Large intestine (tissue), 3 donors: ENCODE data around the gene GRIA3. TPM values are rescaled to one million over a fixed set of nuclear protein-coding genes. Genes with fewer than 3 reads are reported as not detected.
A peak's percentile ranks its signal among the peaks of the same experiment; 100 is the strongest.

Source experiments
- DNase-seq, 2 donors: peaks; one replicate each; pipeline versions ENCODE4 v3.0.0 to v3.0.0-alpha.2; 2013
- H3K27ac ChIP-seq: one replicate; pipeline ENCODE4 v1.5.1; 2013; ENCODE audit warnings: low read length
- H3K27me3 ChIP-seq: 2 replicates; pipeline ENCODE4 v1.6.1; 2013; ENCODE audit warnings: low read length; ENCODE audit not compliant: control insufficient read depth, insufficient read depth
- H3K36me3 ChIP-seq: 2 replicates; pipeline ENCODE4 v1.6.1; 2013; ENCODE audit warnings: low read length; ENCODE audit not compliant: control insufficient read depth, insufficient read depth
- H3K4me1 ChIP-seq: one replicate; pipeline ENCODE4 v1.6.1; 2013; ENCODE audit warnings: low read length; ENCODE audit not compliant: control insufficient read depth, insufficient read depth
- H3K4me3 ChIP-seq: one replicate; pipeline ENCODE4 v1.5.1; 2013; ENCODE audit warnings: low read length
- H3K9me3 ChIP-seq: one replicate; pipeline ENCODE4 v1.6.1; 2013; ENCODE audit warnings: mild to moderate bottlenecking, low read depth, low read length, moderate library complexity; ENCODE audit not compliant: control insufficient read depth
- WGBS: methylation state at CpG from one replicate; pipeline ENCODE4 v1.1.5; 2013; ENCODE audit warnings: low lambda C conversion rate; ENCODE audit not compliant: insufficient coverage; 5-methylcytosine and 5-hydroxymethylcytosine counted together
- polyA plus RNA-seq: library from polyadenylated mRNA; unstranded; fragments of 120-200 nt; gene quantifications from one replicate; pipeline ENCODE4 v1.2.1, GENCODE V29; 2013

The GRIA3 gene
- polyA plus RNA-seq, 1 donor = 0.43 TPM

- H3K27ac ChIP-seq = no peak overlapping the region
- no CpG with 5 or more reads among the region's 1 CpG for WGBS
- H3K36me3 ChIP-seq = no peaks in the 10 kb centered on the region
- H3K4me3 ChIP-seq = no peak overlapping the region
- H3K9me3 ChIP-seq = peaks cover 5% of the 10 kb centered on the region
- H3K27me3 ChIP-seq = no peaks in the 10 kb centered on the region
- no peak for DNase-seq
- H3K4me1 ChIP-seq = no peaks in the 10 kb centered on the region
Measured at GRCh38 chrX:123392921-123393320, 208.8 kb downstream of the GRIA3 start.

DNA sequence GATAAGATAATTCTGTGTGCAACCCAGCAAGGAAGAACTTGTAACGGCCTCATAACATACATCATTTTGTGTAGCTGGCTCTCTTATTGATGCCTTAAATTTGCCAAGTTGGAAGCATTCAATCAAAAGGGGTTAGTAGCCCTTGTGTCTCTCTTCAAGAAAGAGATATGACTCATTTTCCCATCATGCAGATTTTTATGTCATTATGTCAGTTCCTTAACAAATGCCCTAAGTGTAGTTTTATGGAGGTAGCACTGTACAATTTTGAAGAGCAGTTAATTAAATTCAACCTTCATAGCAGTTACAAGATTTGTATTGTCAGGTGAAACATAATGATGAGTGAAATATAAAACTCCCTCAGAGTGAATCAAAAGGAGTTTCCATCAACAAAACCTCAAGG is 215.6 kb downstream of the GRIA3 start:
- DNase-seq = no peak
- no peaks in the 10 kb centered on the region for H3K9me3 ChIP-seq

DNA sequence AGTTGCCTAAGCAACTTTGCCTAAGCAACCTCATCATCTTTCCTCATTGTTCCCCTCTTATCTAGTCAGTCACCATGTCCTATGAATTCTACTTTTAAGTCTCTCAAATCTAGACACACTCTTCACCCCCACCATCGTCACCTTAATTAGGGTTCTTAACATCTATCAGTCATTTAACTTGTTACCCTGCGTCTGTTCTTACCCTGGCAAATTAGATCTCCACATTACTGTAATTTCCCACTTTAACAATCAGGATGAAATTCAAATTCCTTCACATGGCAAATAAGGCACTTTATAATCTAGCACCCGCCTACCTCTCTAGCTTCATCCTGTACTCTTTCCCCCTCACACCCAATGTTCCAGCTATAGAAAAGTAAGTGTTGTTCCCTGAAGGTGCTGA is 221.2 kb downstream of the GRIA3 start:
- DNase-seq = no peak
- Histone ChIP-seq H3K9me3 (no peaks in the 10 kb centered on the region), H3K4me1 (no peaks in the 10 kb centered on the region), H3K27me3 (no peaks in the 10 kb centered on the region), H3K36me3 (no peaks in the 10 kb centered on the region), H3K27ac (no peak overlapping the region), H3K4me3 (no peak overlapping the region)
- WGBS = no CpG with 5 or more reads among the region's 3 CpGs

More for the DNA sequence above, 215.6 kb downstream of the GRIA3 start:
- Histone ChIP-seq H3K4me1 (no peaks in the 10 kb centered on the region), H3K36me3 (no peaks in the 10 kb centered on the region), H3K27me3 (no peaks in the 10 kb centered on the region), H3K27ac (no peak overlapping the region), H3K4me3 (no peak overlapping the region)
- no CpG with 5 or more reads among the region's 1 CpG for WGBS

- Histone ChIP-seq H3K36me3 (no peaks in the 10 kb centered on the region), H3K27ac (no peak overlapping the region)
- no CpG with 5 or more reads among the region's 1 CpG for WGBS
Measured at GRCh38 chrX:123408821-123409737, 225.0 kb downstream of the GRIA3 start.

DNA sequence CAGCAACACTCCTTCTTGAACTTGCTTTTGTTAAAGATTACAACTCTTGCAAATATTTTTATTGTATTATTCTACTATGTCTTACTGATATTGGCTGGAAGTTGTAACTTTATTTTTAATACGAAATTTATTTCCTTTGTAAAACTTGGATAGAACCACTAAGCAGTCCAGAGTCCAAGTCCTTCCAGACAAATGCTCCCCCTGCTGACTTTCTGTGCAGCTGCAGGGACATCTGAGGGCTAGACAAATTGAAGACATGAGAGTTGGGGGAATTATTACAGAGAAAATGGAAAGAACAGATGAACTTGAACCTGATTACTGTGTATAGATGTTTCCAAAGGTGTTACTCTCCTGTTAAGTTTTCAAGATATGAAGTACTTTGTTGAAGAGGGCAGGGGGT is 238.8 kb downstream of the GRIA3 start:
- Histone ChIP-seq H3K36me3 (no peaks in the 10 kb centered on the region), H3K27me3 (no peaks in the 10 kb centered on the region), H3K4me1 (no peaks in the 10 kb centered on the region), H3K9me3 (no peaks in the 10 kb centered on the region), H3K27ac (no peak overlapping the region), H3K4me3 (no peak overlapping the region)
- no CpG with 5 or more reads among the region's 1 CpG for WGBS
- peak in 1 of 2 donors; percentile 2 for DNase-seq

More at GRCh38 chrX:123408821-123409737, 225.0 kb downstream of the GRIA3 start:
- Histone ChIP-seq H3K4me3 (no peak overlapping the region), H3K9me3 (no peaks in the 10 kb centered on the region), H3K4me1 (no peaks in the 10 kb centered on the region), H3K27me3 (no peaks in the 10 kb centered on the region)
- no peak for DNase-seq

- Histone ChIP-seq H3K36me3 (no peaks in the 10 kb centered on the region), H3K27ac (no peak overlapping the region), H3K4me1 (no peaks in the 10 kb centered on the region), H3K4me3 (no peak overlapping the region), H3K27me3 (no peaks in the 10 kb centered on the region), H3K9me3 (no peaks in the 10 kb centered on the region)
- DNase-seq = no peak
Measured at GRCh38 chrX:123424546-123424945, 240.5 kb downstream of the GRIA3 start.

DNA sequence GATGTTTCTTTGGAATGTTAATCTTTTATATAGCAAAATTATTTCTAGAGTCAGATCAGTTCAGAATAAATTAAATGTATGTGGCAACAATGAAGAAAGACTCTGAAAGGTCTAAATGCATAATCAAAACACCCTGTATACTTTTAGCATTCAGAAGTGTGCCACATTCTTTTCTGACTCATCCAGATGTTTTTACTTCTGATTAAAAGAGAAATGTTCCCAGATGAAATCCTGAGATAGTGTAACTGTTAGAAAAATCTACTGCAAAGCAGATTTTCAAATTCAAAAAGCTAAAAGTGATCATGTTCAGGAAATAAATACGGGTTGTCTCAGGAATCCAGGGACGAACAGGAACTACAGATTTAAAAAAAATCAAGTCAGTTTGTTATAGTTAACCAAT is 241.4 kb downstream of the GRIA3 start:
- DNase-seq = no peak
- no peaks in the 10 kb centered on the region for H3K27me3 ChIP-seq
- no peak overlapping the region for H3K27ac ChIP-seq
- H3K9me3 ChIP-seq = no peaks in the 10 kb centered on the region
- H3K36me3 ChIP-seq = no peaks in the 10 kb centered on the region
- no peak overlapping the region for H3K4me3 ChIP-seq
- no peaks in the 10 kb centered on the region for H3K4me1 ChIP-seq
- WGBS = no CpG with 5 or more reads among the region's 2 CpGs

DNA sequence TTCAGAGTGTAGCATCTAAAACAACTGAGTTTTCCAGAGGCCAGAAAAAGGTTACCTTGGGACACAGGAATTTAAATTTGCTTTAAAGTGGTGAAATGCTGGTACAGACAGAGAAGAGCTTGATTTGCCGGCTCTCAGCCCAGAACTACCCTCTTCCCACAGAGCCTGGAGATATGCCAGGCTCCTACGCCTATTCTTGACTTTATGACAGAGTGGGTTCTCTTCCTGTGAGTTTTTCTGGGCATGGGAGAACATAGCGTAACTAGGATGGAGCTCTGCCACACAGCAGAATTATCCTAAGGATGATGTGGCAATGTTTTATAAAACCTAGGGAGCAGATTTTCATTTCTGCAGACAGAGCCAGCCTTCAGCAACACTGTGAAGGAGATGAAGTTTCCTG is 241.8 kb downstream of the GRIA3 start:
- Histone ChIP-seq H3K9me3 (no peaks in the 10 kb centered on the region), H3K27me3 (no peaks in the 10 kb centered on the region), H3K4me1 (no peaks in the 10 kb centered on the region), H3K4me3 (no peak overlapping the region), H3K36me3 (no peaks in the 10 kb centered on the region), H3K27ac (no peak overlapping the region)
- WGBS = no CpG with 5 or more reads among the region's 3 CpGs
- DNase-seq = no peak

DNA sequence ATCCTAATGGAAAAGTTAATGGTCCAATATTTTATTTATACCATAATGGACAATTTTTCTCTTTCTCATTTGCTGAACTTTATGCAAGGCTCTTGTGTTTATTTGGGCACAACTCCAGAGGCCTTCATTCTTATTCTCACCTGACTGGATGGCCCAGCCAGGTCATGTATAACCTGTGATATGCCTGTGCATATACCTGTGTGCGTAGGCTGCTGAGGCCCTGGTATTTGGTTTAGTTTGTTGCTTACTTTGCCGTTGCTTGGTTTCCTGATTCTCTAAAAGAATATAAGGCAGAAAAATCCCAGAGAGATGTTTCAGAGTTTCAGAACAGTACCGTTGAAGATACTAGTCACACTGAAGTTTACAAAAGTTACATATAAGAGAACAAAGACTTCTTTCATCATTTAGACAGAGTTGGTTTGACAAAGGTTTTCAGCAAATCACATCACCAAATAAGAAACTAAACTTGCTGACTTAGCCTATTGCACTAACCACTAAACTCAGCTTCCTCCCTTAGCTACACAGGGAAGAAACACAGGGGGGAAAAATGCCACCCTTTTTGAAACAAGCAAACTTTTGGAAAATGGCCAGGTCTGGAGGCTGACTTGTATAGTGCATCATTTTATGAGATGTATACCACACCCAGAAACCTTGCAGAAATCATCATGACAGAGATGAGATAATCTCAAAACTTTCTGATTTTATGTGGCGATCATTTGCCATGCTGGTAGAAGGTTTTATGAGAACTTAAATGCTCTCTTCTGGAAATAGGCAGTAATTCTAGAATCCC is 248.5 kb downstream of the GRIA3 start:
- Histone ChIP-seq H3K27me3 (no peaks in the 10 kb centered on the region), H3K4me1 (no peaks in the 10 kb centered on the region), H3K36me3 (no peaks in the 10 kb centered on the region), H3K9me3 (no peaks in the 10 kb centered on the region), H3K4me3 (no peak overlapping the region), H3K27ac (no peak overlapping the region)
- WGBS = no CpG with 5 or more reads among the region's 4 CpGs
- no peak for DNase-seq

GRCh38 chrX:123436512-123437136 is 252.5 kb downstream of the GRIA3 start:
- H3K4me3 ChIP-seq = no peak overlapping the region
- no peaks in the 10 kb centered on the region for H3K9me3 ChIP-seq
- H3K27me3 ChIP-seq = no peaks in the 10 kb centered on the region
- no peak overlapping the region for H3K27ac ChIP-seq
- WGBS = no CpG with 5 or more reads among the region's 5 CpGs
- H3K4me1 ChIP-seq = no peaks in the 10 kb centered on the region
- peak in 1 of 2 donors; percentile 3 for DNase-seq
- H3K36me3 ChIP-seq = no peaks in the 10 kb centered on the region
